ENCODE measurements around the gene CEBPZOS. TPM values are rescaled to one million over a fixed set of nuclear protein-coding genes. Genes with fewer than 3 reads are reported as not detected.
A peak's percentile ranks its signal among the peaks of the same experiment; 100 is the strongest.

CEBPZOS gene
- total RNA-seq, 1 donor from 2014 or later: 15.9 TPM

GRCh38 chr2:37156071-37156856 is 40.0 kb upstream of the CEBPZOS start:
- DNase-seq (ENCODE audit: low read depth): no peak
- no peak for TF ChIP-seq CTCF (IDR thresholded peaks at IDR 0.05; ENCODE audit: insufficient read depth, low read length, poor library complexity, severe bottlenecking)
- Histone ChIP-seq H3K36me3 (ENCODE audit: control insufficient read depth, insufficient read depth, low read length) (no peaks in the 10 kb centered on the region), H3K27me3 (ENCODE audit: control insufficient read depth, insufficient read depth, low read length) (no peaks in the 10 kb centered on the region), H3K4me3 (ENCODE audit: low read depth, low read length) (peak overlapping the region; percentile 93)

GRCh38 chr2:37156857-37157714 is 39.2 kb upstream of the CEBPZOS start, which contains the start of gene EIF2AK2:
EIF2AK2 (minus strand) TSS chr2:37156980; CDS start chr2:37147806, 9,174 bp downstream.
- no peak for TF ChIP-seq CTCF (IDR thresholded peaks at IDR 0.05; ENCODE audit: insufficient read depth, low read length, poor library complexity, severe bottlenecking)
- DNase-seq (ENCODE audit: low read depth): no peak
- H3K27me3 ChIP-seq (ENCODE audit: control insufficient read depth, insufficient read depth, low read length): no peaks in the 10 kb centered on the region
- H3K36me3 ChIP-seq (ENCODE audit: control insufficient read depth, insufficient read depth, low read length): no peaks in the 10 kb centered on the region
- peak within 1 kb of the TSS; percentile 93 for H3K4me3 ChIP-seq (ENCODE audit: low read depth, low read length)

GRCh38 chr2:37164757-37165156 is 31.5 kb upstream of the CEBPZOS start:
- H3K4me3 ChIP-seq (ENCODE audit: low read depth, low read length): no peak overlapping the region
- H3K27me3 ChIP-seq (ENCODE audit: control insufficient read depth, insufficient read depth, low read length): no peaks in the 10 kb centered on the region
- H3K36me3 ChIP-seq (ENCODE audit: control insufficient read depth, insufficient read depth, low read length): no peaks in the 10 kb centered on the region
- DNase-seq (ENCODE audit: low read depth): no peak
- no peak for TF ChIP-seq CTCF (IDR thresholded peaks at IDR 0.05; ENCODE audit: insufficient read depth, low read length, poor library complexity, severe bottlenecking)

- Histone ChIP-seq H3K4me3 (ENCODE audit: low read depth, low read length) (no peak overlapping the region), H3K27me3 (ENCODE audit: control insufficient read depth, insufficient read depth, low read length) (no peaks in the 10 kb centered on the region), H3K36me3 (ENCODE audit: control insufficient read depth, insufficient read depth, low read length) (no peaks in the 10 kb centered on the region)
- no peak for DNase-seq (ENCODE audit: low read depth)
- no peak for TF ChIP-seq CTCF (IDR thresholded peaks at IDR 0.05; ENCODE audit: insufficient read depth, low read length, poor library complexity, severe bottlenecking)
Observed at GRCh38 chr2:37167636-37168180, 28.6 kb upstream of the CEBPZOS start.

- peak; percentile 85 for TF ChIP-seq CTCF (IDR thresholded peaks at IDR 0.05; ENCODE audit: insufficient read depth, low read length, poor library complexity, severe bottlenecking)
- H3K36me3 ChIP-seq (ENCODE audit: control insufficient read depth, insufficient read depth, low read length): no peaks in the 10 kb centered on the region
- no peaks in the 10 kb centered on the region for H3K27me3 ChIP-seq (ENCODE audit: control insufficient read depth, insufficient read depth, low read length)
- DNase-seq (ENCODE audit: low read depth): no peak
- H3K4me3 ChIP-seq (ENCODE audit: low read depth, low read length): no peak overlapping the region
Observed at GRCh38 chr2:37168217-37168981, 27.9 kb upstream of the CEBPZOS start.

All from kidney epithelial cell (primary cell).